Measurements from ENCODE around the gene GPN2. TPM values are rescaled to one million over a fixed set of nuclear protein-coding genes. Genes with fewer than 3 reads are reported as not detected.

GPN2 gene
- total and polyA plus RNA-seq, 12 donors, result 17.2 to 50.7 (median 27.1) TPM

- intact Hi-C loops (cut with DNase I), result no loop called here
- H3K36me3 ChIP-seq (replicated peaks in 1 of 2), result peaks cover 0 to 21% of the 10 kb centered on the region in 2 donors
- H3K4me3 ChIP-seq, result no peak overlapping the region
- H3K27me3 ChIP-seq, result no peaks in the 10 kb centered on the region
- peaks cover 15 to 20% of the 10 kb centered on the region in 2 donors for H3K4me1 ChIP-seq (replicated peaks in 1 of 2)
- peak overlapping the region in 2 of 5 donors; percentile 11 to 20 for H3K27ac ChIP-seq
- DNase-seq, result no peak
- WGBS, 4 donors, result 70 to 85% (median 83%) methylated on average over 6 of the region's 6 CpGs
- TF ChIP-seq POLR2A (IDR thresholded peaks at IDR 0.05) (no peak), CTCF (IDR thresholded peaks at IDR 0.05) (no peak)
- no peaks in the 10 kb centered on the region for H3K9me3 ChIP-seq (replicated peaks in 1 of 3)
These were observed 46.7 kb upstream of the GPN2 start for GRCh38 chr1:26936823-26937222.

GRCh38 chr1:26932531-26932930 lies 42.4 kb upstream of the GPN2 start:
- H3K27me3 ChIP-seq, result no peaks in the 10 kb centered on the region
- 61 to 84% (median 81%) methylated on average over 3 of the region's 3 CpGs for WGBS, 4 donors
- H3K27ac ChIP-seq, result no peak overlapping the region
- H3K36me3 ChIP-seq (replicated peaks in 1 of 2), result peaks cover 0 to 42% of the 10 kb centered on the region in 2 donors
- TF ChIP-seq CTCF (IDR thresholded peaks at IDR 0.05), result no peak
- no peak for TF ChIP-seq POLR2A (IDR thresholded peaks at IDR 0.05)
- no peaks in the 10 kb centered on the region for H3K9me3 ChIP-seq (replicated peaks in 1 of 3)
- no peak for DNase-seq
- intact Hi-C loops (cut with DNase I), result no loop called here
- peaks cover 4 to 7% of the 10 kb centered on the region in 2 donors for H3K4me1 ChIP-seq (replicated peaks in 1 of 2)
- no peak overlapping the region for H3K4me3 ChIP-seq

GRCh38 chr1:26923711-26924110 lies 33.6 kb upstream of the GPN2 start:
- Histone ChIP-seq H3K4me3 (no peak overlapping the region), H3K27me3 (no peaks in the 10 kb centered on the region), H3K9me3 (replicated peaks in 1 of 3) (no peaks in the 10 kb centered on the region), H3K4me1 (replicated peaks in 1 of 2) (peaks cover 17 to 33% of the 10 kb centered on the region in 2 donors), H3K36me3 (replicated peaks in 1 of 2) (peaks cover 0 to 42% of the 10 kb centered on the region in 2 donors), H3K27ac (peak overlapping the region in 2 of 5 donors; percentile 50 to 87)
- no peak for TF ChIP-seq POLR2A (IDR thresholded peaks at IDR 0.05)
- TF ChIP-seq CTCF (IDR thresholded peaks at IDR 0.05), result no peak
- intact Hi-C loops (cut with DNase I), result no loop called here
- WGBS, 4 donors, result 95 to 100% (median 99%) methylated on average over 3 of the region's 3 CpGs
- no peak for DNase-seq

- peaks cover 17 to 33% of the 10 kb centered on the region in 2 donors for H3K4me1 ChIP-seq (replicated peaks in 1 of 2)
- intact Hi-C loops (cut with DNase I), result no loop called here
- WGBS, 4 donors, result 85 to 96% (median 93%) methylated on average over 3 of the region's 3 CpGs
- H3K36me3 ChIP-seq (replicated peaks in 1 of 2), result peaks cover 0 to 37% of the 10 kb centered on the region in 2 donors
- TF ChIP-seq POLR2A (IDR thresholded peaks at IDR 0.05) (no peak), CTCF (IDR thresholded peaks at IDR 0.05) (no peak)
- H3K27me3 ChIP-seq, result no peaks in the 10 kb centered on the region
- no peak for DNase-seq
- no peaks in the 10 kb centered on the region for H3K9me3 ChIP-seq (replicated peaks in 1 of 3)
- H3K27ac ChIP-seq, result peak overlapping the region in 3 of 5 donors; percentile 87 to 93 (median 89)
- H3K4me3 ChIP-seq, result peak overlapping the region in 2 of 4 donors; percentile 51 to 68
These were observed 32.8 kb upstream of the GPN2 start for GRCh38 chr1:26922901-26923300.

All from adrenal gland (tissue), 12 donors.